ENCODE data around the gene CXADR.

DNA sequence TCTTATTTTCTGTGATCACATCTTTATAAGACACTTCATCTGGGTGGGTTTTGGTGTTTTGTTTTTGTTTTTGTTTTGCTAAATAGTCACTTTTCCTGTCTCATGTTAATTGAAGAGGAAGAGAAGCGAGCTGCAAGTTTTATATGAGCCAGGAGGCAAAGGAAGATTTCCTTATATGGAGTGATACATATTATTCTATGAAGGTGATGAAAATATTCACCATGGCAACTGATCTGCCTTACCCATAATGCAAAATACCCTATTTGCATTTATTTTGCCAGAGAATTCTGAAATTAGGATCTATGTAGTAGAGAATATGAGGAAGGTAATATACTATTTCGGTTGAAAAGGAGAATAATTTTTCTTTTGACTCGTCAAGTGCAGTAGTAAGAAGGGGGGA lies 13.9 kb downstream of the CXADR start:
- TF ChIP-seq EZH2 (IDR thresholded peaks at IDR 0.05) (no peak), CTCF (IDR thresholded peaks at IDR 0.05) (no peak)
